ENCODE measurements around the gene TBCEL. TPM values are rescaled to one million over a fixed set of nuclear protein-coding genes. Genes with fewer than 3 reads are reported as not detected.

TBCEL gene
- total RNA-seq, 6 experiments from 2014 or later = 15.0 to 23.4 (median 18.2) TPM

DNA sequence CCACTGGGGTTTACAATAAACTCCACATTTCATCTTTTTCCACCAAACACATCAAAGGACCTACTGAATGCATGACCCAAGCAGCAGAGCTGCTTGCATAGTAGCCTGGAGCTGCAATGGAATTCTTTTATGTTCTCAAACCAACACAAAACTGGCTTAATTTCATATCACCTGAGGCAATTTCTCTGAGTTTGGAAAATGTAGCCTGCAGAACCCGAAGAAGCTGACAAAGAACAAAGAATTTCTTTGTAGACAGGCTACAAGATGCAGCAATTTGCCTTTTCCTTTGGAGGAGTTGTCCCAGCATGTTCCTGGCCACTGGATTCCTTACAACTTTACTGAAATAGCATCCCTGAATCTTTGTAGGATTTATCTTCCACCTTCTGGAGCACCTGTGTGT, 71.7 kb downstream of the TBCEL start:
- H3K4me3 Mint-ChIP-seq = no peak overlapping the region
- H3K36me3 Mint-ChIP-seq (ENCODE audit: low read depth) = no peaks in the 10 kb centered on the region
- no peak overlapping the region for H3K27ac Mint-ChIP-seq
- H3K27me3 Mint-ChIP-seq (ENCODE audit: insufficient read depth) = peaks cover 16% of the 10 kb centered on the region
- no peaks in the 10 kb centered on the region for H3K9me3 Mint-ChIP-seq
- no peak for DNase-seq
- TF ChIP-seq, protein P1, sequence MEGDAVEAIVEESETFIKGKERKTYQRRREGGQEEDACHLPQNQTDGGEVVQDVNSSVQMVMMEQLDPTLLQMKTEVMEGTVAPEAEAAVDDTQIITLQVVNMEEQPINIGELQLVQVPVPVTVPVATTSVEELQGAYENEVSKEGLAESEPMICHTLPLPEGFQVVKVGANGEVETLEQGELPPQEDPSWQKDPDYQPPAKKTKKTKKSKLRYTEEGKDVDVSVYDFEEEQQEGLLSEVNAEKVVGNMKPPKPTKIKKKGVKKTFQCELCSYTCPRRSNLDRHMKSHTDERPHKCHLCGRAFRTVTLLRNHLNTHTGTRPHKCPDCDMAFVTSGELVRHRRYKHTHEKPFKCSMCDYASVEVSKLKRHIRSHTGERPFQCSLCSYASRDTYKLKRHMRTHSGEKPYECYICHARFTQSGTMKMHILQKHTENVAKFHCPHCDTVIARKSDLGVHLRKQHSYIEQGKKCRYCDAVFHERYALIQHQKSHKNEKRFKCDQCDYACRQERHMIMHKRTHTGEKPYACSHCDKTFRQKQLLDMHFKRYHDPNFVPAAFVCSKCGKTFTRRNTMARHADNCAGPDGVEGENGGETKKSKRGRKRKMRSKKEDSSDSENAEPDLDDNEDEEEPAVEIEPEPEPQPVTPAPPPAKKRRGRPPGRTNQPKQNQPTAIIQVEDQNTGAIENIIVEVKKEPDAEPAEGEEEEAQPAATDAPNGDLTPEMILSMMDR (IDR thresholded peaks at IDR 0.05) = no peak
- H3K4me1 Mint-ChIP-seq (ENCODE audit: low read depth) = peaks cover 11% of the 10 kb centered on the region

DNA sequence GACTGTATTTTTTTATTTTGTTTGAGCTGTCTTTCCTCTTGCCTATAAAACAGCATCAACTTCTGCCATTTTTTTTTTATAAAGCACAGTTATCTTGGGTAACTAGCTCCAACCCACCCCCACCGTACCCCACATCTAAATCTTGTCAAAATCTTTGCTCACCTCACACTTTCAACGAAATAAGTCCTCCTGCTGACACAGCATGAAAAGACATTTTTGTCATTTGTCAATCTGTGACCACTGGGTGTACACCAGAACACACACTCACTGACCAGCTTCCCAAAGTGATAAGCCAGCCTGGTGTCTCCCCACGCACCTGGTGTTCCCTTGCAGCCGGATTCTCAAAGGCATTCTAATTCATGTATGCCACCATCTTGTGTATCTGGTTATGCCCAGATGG, 75.5 kb downstream of the TBCEL start:
- Mint-ChIP-seq H3K4me1 (ENCODE audit: low read depth) (peaks cover 11% of the 10 kb centered on the region), H3K27me3 (ENCODE audit: insufficient read depth) (peaks cover 21% of the 10 kb centered on the region)
- TF ChIP-seq, protein P1 (IDR thresholded peaks at IDR 0.05) = no peak

DNA sequence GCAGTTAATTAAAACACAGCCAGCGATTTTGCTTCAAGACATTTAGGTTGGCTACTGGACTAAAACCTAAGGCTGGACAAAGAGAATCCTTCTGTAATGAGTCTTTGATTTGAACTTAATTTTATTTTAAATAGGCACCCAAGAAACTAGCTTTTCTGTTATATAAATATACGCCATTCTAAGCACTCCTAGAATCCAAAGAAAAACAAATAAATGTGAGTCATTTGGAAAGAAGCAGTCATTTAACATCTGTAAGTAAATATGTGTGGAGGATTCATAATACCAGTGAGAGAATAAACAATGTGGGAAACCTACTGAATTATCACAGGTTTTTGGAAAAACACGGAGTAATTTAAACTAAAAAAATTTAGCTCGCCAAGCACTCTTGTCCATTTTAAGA, 76.0 kb downstream of the TBCEL start:
- Mint-ChIP-seq H3K4me3 (no peak overlapping the region), H3K4me1 (ENCODE audit: low read depth) (peaks cover 11% of the 10 kb centered on the region), H3K36me3 (ENCODE audit: low read depth) (no peaks in the 10 kb centered on the region), H3K27me3 (ENCODE audit: insufficient read depth) (peaks cover 25% of the 10 kb centered on the region), H3K27ac (no peak overlapping the region), H3K9me3 (no peaks in the 10 kb centered on the region)
- TF ChIP-seq, protein P1 (IDR thresholded peaks at IDR 0.05) = no peak
- peak; percentile 15 for DNase-seq

More for the DNA sequence above, 75.5 kb downstream of the TBCEL start:
- H3K36me3 Mint-ChIP-seq (ENCODE audit: low read depth) = no peaks in the 10 kb centered on the region
- no peak overlapping the region for H3K4me3 Mint-ChIP-seq
- H3K9me3 Mint-ChIP-seq = no peaks in the 10 kb centered on the region
- H3K27ac Mint-ChIP-seq = no peak overlapping the region
- no peak for DNase-seq

DNA sequence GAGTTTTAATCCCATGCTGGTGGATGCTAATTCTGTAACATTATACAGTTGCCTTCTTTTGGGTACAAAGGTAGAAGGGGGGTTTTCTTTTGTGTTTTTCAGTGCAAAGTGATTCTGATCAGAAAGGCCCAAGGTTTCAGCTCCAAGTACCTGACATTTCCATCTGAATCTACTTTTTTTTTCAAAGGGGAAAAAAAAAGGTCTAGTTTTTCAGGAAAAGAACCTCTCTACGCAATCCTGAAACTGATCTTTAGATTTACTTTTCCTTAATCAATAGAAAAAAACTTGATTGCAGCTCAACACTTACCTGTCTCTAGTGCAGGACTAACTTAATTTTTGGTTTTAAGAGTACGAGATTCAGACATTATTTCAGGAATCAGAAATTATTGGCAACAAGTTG, 77.0 kb downstream of the TBCEL start, which contains the start of gene TECTA:
TSS of gene TECTA (plus strand) at position 301 of the 400 bp plus-strand sequence. CDS start 1,423 bp downstream, outside the sequence.
- H3K27ac Mint-ChIP-seq = no peak within 1 kb of the TSS
- no peak for DNase-seq
- TF ChIP-seq, protein P1 (IDR thresholded peaks at IDR 0.05) = no peak
- H3K9me3 Mint-ChIP-seq = no peaks in the 10 kb centered on the region
- no peak within 1 kb of the TSS for H3K4me3 Mint-ChIP-seq
- H3K4me1 Mint-ChIP-seq (ENCODE audit: low read depth) = peaks cover 11% of the 10 kb centered on the region
- H3K36me3 Mint-ChIP-seq (ENCODE audit: low read depth) = no peaks in the 10 kb centered on the region
- H3K27me3 Mint-ChIP-seq (ENCODE audit: insufficient read depth) = peaks cover 25% of the 10 kb centered on the region

DNA sequence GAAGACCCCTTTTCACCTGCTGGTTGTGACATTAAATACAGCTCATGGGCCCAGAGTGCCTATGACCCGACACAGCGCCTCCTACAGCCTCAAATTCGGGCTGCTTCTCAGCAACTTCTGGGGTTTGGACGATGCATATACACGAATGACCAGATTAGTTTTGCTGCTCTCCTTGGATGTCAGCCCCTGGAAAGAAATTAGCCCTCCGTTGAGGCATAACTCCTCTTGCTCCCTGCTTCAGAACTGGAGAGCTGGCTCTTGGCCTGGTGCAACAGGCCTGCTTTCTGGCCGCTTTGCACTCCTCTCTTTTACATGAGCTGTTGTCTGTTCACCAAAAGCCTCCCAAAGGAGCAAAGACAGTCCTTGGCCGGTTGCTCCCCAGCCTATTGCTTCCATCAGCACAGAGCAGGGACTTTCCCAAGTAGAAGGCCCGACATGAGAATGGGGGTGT, 80.4 kb downstream of the TBCEL start:
- peaks cover 20% of the 10 kb centered on the region for H3K27me3 Mint-ChIP-seq (ENCODE audit: insufficient read depth)
- H3K4me1 Mint-ChIP-seq (ENCODE audit: low read depth) = peaks cover 9% of the 10 kb centered on the region
- no peaks in the 10 kb centered on the region for H3K9me3 Mint-ChIP-seq
- DNase-seq = no peak
- TF ChIP-seq, protein P1 (IDR thresholded peaks at IDR 0.05) = peak; percentile 53
- no peak overlapping the region for H3K4me3 Mint-ChIP-seq
- no peak overlapping the region for H3K27ac Mint-ChIP-seq
- H3K36me3 Mint-ChIP-seq (ENCODE audit: low read depth) = no peaks in the 10 kb centered on the region

DNA sequence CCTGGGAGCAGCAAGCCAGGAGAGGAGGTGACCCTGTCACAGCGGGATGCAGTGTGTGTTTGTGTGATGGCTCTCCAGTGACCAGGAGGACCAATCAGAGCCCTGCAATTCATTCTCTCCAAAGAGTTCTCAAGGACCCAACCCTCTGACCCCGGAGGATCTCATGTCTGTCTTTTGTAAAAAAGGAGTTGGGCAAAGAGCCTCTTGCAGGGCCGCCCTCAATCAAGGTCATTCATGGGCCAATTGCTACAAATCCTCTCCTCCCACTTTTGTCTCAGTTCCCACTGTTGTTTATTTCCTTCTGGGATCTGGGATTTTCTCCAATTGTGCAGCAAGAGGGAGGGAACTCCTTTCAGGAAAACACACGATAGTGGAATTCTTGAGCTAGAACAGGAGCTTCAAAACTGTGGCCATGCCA, 81.2 kb downstream of the TBCEL start:
- H3K27ac Mint-ChIP-seq = no peak overlapping the region
- H3K9me3 Mint-ChIP-seq = no peaks in the 10 kb centered on the region
- H3K36me3 Mint-ChIP-seq (ENCODE audit: low read depth) = no peaks in the 10 kb centered on the region
- no peak overlapping the region for H3K4me3 Mint-ChIP-seq
- peaks cover 18% of the 10 kb centered on the region for H3K27me3 Mint-ChIP-seq (ENCODE audit: insufficient read depth)
- no peak for DNase-seq
- TF ChIP-seq, protein P1 (IDR thresholded peaks at IDR 0.05) = no peak
- H3K4me1 Mint-ChIP-seq (ENCODE audit: low read depth) = peaks cover 2% of the 10 kb centered on the region
